Suppressor macrophage treated with lipopolysaccharide for 4 hours (primary cell): ENCODE results near the gene SHISA6.

Experiments
- DNase-seq: peaks from one replicate; pipeline ENCODE4 v3.0.0-alpha.2; 2020

SHISA6 gene

GRCh38 chr17:11240841-11241610 lies at the start of gene SHISA6:
Gene SHISA6, plus strand, starts transcription at chr17:11241213.
- DNase-seq = no peak

DNA sequence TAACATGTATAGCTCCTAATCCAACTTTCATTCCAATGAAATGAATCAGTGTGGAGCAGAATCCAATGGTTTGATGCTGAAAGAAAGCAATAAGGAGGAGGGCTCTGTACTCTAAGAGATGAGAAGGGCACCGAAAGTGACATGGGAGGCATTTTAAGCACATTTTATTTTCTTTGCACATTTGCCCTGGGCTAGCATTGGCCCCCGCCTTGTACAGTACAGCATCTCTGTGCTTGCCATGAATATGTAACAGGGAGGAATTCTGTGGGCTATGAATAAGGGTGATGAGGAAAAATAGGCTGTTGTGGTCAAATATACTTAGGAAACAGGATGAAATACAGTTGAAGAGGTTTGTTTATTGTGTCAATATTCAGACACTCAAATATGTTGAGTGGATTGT lies 45.2 kb upstream of the SHISA6 start:
- no peak for DNase-seq

DNA sequence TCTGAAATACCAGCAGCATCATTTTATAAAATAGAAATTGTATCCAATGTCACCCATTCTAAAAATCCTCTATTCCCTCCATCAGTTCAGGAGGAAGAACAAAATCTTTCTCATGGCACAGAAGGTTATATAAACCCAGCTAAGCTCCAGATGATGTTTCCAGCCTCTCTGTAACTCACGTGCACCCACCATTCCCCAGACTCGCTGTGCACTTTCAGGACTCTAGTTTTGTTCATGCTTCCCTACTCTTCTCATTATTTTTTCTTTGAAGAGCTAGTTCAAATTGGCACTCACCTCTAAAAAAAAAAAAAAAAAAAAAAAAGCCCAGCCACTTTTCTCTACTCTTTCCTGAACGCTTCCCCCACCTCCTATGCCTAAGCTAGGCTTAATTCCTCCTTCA lies 36.0 kb upstream of the SHISA6 start:
- DNase-seq = no peak

- DNase-seq = no peak
These were observed 35.4 kb upstream of the SHISA6 start for GRCh38 chr17:11205659-11206058.

DNA sequence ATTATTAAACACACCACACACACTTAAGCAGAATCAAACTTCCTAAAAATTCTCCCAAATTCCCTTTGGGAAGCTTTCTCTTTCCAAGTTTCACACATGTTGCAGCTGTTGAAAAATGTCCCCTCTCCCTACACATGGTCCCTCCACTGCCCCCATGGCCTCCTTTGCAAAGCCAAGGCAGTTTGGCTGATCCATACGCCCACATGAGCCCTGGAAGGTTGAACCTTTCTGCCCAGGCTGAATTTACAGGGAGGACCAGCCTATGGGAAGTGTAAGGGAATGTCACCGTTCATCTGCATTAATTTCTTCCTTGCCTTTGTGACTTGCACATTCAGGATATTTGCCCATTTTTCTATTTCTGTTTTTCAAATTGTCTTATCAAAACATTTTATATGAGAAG lies 31.1 kb upstream of the SHISA6 start:
- no peak for DNase-seq

GRCh38 chr17:11212792-11213191 lies 28.2 kb upstream of the SHISA6 start:
- DNase-seq = no peak

- DNase-seq = no peak
These were observed 24.0 kb upstream of the SHISA6 start for GRCh38 chr17:11216976-11217375.

DNA sequence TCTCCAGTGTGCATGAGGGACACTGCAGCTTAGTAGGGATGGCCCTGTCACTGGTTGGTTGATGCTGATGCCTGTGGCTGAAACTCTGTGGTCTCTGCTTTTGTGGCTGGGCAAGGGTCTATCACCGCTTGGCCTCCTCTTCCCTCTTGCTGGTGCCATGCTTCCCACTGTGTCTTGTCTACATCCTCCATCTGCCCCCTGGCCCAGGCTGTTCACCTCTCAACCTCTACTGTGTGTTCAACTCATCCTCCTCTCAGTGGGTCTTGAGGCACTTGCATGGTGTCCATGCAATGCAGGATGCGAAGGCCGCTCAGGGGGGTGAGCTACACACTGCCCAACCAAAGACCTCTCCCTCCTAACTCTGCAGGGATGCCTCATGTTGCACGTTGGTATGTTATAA lies 19.8 kb upstream of the SHISA6 start:
- no peak for DNase-seq

- no peak for DNase-seq
These were observed 19.3 kb upstream of the SHISA6 start for GRCh38 chr17:11221721-11222120.

DNA sequence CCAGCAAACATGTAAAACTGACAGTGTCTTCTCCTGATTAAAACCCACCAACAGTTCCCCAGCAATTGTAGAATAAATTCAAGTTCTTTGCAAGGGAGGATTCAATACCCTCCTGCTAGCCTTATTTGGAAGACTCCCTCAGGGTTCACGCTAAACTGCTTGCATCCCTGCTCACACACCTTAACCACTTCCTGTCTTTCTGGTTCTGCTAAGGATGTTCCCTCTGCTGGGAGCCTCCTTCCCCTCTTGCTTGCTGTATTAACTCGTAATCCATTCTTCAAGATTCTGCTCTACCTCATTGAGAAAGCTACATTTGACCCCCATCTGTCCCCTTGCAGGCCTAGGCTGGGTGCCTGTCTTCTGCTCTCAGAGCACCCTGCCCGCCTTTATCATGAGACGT lies 2.3 kb upstream of the SHISA6 start:
- DNase-seq = no peak

GRCh38 chr17:11239379-11239970 lies 1.5 kb upstream of the SHISA6 start:
- no peak for DNase-seq

- DNase-seq = no peak
These were observed 772 bp upstream of the SHISA6 start for GRCh38 chr17:11240041-11240840.

- DNase-seq = no peak
These were observed 706 bp downstream of the SHISA6 start for GRCh38 chr17:11241611-11242226.

GRCh38 chr17:11242411-11242810 lies 1.4 kb downstream of the SHISA6 start:
- DNase-seq = no peak

GRCh38 chr17:11244776-11245175 lies 3.8 kb downstream of the SHISA6 start:
- DNase-seq = no peak

DNA sequence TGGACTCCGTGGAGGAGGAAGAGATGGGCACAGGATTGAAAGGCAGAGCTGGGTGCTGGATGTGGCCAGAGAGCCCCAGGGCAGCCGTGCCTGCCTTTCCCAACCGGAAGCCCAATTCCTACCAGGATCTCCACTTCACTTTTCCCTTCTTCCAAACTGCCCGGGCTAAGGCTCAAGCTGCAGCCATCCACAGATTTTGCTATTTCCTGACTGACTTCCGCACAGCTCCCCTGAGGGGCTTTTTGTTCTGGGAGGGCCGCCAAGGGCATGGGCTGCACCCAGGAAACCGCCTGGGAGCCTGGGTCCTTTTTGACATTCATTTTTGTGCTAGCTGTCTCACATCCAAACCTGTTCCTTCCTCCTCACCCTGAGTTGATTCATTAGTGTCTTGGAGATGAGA lies 4.2 kb downstream of the SHISA6 start:
- DNase-seq = no peak

DNA sequence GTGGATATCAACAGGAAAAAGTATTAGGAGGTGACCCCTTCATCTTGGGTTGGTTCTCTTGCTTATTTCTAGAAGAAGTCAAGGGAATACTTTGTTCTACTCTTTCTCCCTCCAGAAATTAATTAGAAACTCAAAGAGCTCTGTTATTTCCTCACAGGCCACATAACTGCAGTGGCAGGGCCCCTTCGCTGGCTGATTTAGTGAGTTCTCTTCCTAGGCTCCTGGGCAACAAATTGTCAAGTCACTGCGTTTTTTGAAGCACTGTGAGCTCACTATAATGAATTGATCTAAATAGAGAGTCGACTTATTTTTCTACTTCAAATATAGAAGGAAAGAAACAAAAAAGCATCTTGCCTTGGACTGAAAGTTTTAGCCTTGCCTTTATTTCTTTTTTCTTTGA lies 4.8 kb downstream of the SHISA6 start:
- DNase-seq = no peak

DNA sequence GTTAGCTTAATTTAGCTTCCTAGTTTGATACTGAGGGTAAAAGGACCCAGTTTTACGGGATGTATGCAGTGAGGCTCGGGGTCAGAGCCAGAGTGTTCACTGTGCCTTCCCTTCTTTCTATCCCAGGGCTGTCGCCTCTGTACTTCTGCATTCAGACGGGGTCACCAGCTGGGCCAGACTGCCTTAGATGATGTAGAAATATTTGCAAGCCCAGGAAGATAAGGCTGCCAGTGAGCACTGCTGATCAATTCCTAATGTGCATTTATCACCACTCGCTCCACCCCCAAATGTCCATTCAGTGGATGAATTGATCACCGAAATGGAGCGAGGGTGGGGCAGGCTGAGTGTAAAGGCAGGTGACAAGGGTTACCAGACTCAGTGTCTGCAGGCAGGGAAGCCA lies 9.1 kb downstream of the SHISA6 start:
- no peak for DNase-seq

- DNase-seq = no peak
These were observed 10.6 kb downstream of the SHISA6 start for GRCh38 chr17:11251561-11252107.

- no peak for DNase-seq
These were observed 11.1 kb downstream of the SHISA6 start for GRCh38 chr17:11252146-11252545.

- no peak for DNase-seq
These were observed 15.9 kb downstream of the SHISA6 start for GRCh38 chr17:11256877-11257276.

DNA sequence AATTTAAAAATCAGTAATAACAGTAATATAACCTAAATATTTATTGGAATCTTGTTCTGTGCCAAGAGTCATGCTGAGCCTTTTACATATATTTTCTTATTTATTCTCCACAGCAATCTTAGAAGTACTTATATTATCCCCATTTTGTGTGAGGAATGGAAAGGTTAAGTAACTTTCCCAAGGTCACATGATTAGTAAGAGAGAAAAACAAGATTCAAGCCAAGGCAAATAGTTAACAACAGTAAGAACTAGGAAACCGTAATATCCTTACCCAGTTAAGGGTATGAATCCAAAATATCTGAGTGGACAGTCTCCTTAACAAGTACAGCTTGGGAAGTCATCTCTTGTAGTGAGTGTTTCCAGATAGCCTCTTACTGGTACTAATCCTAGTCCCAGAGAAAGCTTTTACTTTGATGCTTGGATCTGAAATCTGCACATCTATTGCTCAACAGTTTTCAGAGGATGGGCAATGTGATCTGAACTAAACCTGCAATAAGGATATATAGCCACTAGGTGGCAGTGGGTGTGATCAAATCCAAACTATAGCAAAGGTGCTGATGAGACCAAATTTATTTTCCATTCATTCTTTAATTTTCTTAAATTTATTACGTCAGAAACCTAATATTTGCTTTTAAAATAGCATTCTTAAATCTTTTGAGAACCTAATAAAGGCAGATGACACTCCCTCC lies 23.3 kb downstream of the SHISA6 start:
- peak; percentile 18 for DNase-seq
